H1 (cell line): ENCODE data around the gene IPO13. TPM values are rescaled to one million over a fixed set of nuclear protein-coding genes. Genes with fewer than 3 reads are reported as not detected.

ENCODE experiments used
- CTBP2 ChIP-seq: IDR thresholded peaks from 2 replicates; pipeline ENCODE4 v1.7.0; 2011; ENCODE audit warnings: borderline replicate concordance, mild to moderate bottlenecking, moderate library complexity, mixed read lengths, low read length; ENCODE audit not compliant: insufficient read depth, insufficient read length
- HDAC2 ChIP-seq, 2 experiments: fragments of 300-600 bp in 1 of 2; sonication (generic) in 1 of 2; IDR thresholded peaks; 2 replicates each; pipeline ENCODE4 v1.6.1; 2011 to 2012; ENCODE audit warnings: low read depth in 2 of 2, low read length in 2 of 2, mild to moderate bottlenecking in 2 of 2, moderate library complexity in 2 of 2, borderline replicate concordance in 1 of 2, inconsistent platforms in 1 of 2
- SIN3A ChIP-seq, 2 experiments: IDR thresholded peaks in 1 of 2; conservative IDR thresholded peaks in 1 of 2; 2 replicates each; pipeline ENCODE4 v1.6.1; 2011 to 2012; ENCODE audit warnings: low read length in 2 of 2, improper control_type of control experiment in 1 of 2, low read depth in 1 of 2, mild to moderate bottlenecking in 1 of 2
- polyA plus RNA-seq, 7 experiments: library from polyadenylated mRNA; depleted of rRNA in 3 of 7; stranded (reverse) in 5 of 7; unstranded in 2 of 7; fragments of >200 nt in 5 of 7; fragments of 200-250 nt in 2 of 7; gene quantifications; 1 replicate in 5 of 7; 2 replicates in 1 of 7; 4 replicates in 1 of 7; pipeline versions ENCODE4 v1.2.1 to v1.2.3, GENCODE V29; 2011 to 2013; ENCODE audit warnings: missing spikeins in 2 of 7, mixed read lengths in 2 of 7
- total RNA-seq: library from RNA; stranded (reverse); fragmentation: NEBNext Ultra II Directional; extraction: Animal tissue kit (Norgen Biotek cat#: 25700); gene quantifications from 2 replicates; pipeline ENCODE4 v1.2.1, GENCODE V29; 2021
- TF ChIP-seq, protein P1 (sequence below), 3 experiments: IDR thresholded peaks; 1 replicate in 2 of 3; 2 replicates in 1 of 3; pipeline versions ENCODE4 v1.5.1 to v1.6.1; 2011; ENCODE audit warnings: low read length in 3 of 3, mild to moderate bottlenecking in 3 of 3, inconsistent platforms in 2 of 3, low read depth in 1 of 3, moderate library complexity in 1 of 3; ENCODE audit not compliant: insufficient read depth in 1 of 3; ENCODE audit errors: control extremely low read depth in 1 of 3

Gene IPO13
- total and polyA plus RNA-seq, 2 of the 8 experiments (the other 6 are each of a cell fraction or from before 2014, with no cell fraction given) = 23.0 to 27.0 TPM

DNA sequence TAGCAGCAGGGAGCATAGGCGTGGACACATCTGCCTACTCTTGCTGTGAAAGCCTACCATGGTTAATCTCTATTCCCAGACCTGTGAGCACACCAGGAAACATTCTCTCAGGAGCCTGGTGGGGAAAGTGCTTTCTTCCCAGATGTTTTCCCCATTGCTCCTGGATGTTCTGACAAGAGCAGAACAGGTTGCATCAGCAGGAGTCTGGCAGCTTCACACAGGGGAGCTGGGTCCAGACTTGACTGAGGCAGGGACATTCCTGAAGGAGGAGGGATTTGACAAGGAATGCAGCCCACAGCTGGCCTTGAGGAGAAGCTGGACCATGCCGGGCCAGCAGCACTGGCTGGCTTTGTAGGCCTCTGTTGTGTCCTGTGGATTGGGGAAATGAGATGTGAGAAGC is 34.1 kb upstream of the IPO13 start (continued):
- TF ChIP-seq, protein P1, sequence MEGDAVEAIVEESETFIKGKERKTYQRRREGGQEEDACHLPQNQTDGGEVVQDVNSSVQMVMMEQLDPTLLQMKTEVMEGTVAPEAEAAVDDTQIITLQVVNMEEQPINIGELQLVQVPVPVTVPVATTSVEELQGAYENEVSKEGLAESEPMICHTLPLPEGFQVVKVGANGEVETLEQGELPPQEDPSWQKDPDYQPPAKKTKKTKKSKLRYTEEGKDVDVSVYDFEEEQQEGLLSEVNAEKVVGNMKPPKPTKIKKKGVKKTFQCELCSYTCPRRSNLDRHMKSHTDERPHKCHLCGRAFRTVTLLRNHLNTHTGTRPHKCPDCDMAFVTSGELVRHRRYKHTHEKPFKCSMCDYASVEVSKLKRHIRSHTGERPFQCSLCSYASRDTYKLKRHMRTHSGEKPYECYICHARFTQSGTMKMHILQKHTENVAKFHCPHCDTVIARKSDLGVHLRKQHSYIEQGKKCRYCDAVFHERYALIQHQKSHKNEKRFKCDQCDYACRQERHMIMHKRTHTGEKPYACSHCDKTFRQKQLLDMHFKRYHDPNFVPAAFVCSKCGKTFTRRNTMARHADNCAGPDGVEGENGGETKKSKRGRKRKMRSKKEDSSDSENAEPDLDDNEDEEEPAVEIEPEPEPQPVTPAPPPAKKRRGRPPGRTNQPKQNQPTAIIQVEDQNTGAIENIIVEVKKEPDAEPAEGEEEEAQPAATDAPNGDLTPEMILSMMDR (IDR thresholded peaks at IDR 0.05; ENCODE audit: control extremely low read depth in 1 of 3, insufficient read depth in 1 of 3, low read depth in 1 of 3, low read length in 3 of 3) = no peak
- TF ChIP-seq SIN3A (conservative IDR thresholded peaks at IDR 0.05 in 1 of 2, IDR thresholded peaks at IDR 0.05 in 1 of 2; ENCODE audit: low read depth in 1 of 2, low read length in 2 of 2) (peak; percentile 65 to 84; a peak in 2 of 4 replicates), HDAC2 (IDR thresholded peaks at IDR 0.05; ENCODE audit: borderline replicate concordance in 1 of 2, low read depth in 2 of 2, low read length in 2 of 2) (peak; percentile 46 to 82; a peak in 1 of 4 replicates), CTBP2 (peak; percentile 81)
